ENCODE data around the gene PLET1. TPM values are rescaled to one million over a fixed set of nuclear protein-coding genes. Genes with fewer than 3 reads are reported as not detected.

The PLET1 gene
- total and polyA plus RNA-seq, 2 of the 8 experiments (the other 6 are each of a cell fraction or from before 2014, with no cell fraction given) = not detected

GRCh38 chr11:112278803-112279202 lies 18.1 kb upstream of the PLET1 start (continued):
- TF ChIP-seq, protein P1, sequence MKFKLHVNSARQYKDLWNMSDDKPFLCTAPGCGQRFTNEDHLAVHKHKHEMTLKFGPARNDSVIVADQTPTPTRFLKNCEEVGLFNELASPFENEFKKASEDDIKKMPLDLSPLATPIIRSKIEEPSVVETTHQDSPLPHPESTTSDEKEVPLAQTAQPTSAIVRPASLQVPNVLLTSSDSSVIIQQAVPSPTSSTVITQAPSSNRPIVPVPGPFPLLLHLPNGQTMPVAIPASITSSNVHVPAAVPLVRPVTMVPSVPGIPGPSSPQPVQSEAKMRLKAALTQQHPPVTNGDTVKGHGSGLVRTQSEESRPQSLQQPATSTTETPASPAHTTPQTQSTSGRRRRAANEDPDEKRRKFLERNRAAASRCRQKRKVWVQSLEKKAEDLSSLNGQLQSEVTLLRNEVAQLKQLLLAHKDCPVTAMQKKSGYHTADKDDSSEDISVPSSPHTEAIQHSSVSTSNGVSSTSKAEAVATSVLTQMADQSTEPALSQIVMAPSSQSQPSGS (IDR thresholded peaks at IDR 0.05; ENCODE audit: low read length) = no peak
- TF ChIP-seq, protein P2, sequence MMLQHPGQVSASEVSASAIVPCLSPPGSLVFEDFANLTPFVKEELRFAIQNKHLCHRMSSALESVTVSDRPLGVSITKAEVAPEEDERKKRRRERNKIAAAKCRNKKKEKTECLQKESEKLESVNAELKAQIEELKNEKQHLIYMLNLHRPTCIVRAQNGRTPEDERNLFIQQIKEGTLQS (IDR thresholded peaks at IDR 0.05; ENCODE audit: insufficient read depth, low read depth, low read length) = no peak
- TF ChIP-seq KDM1A (IDR thresholded peaks at IDR 0.05; ENCODE audit: borderline replicate concordance, low read length) = no peak
